H9 (cell line): ENCODE measurements around the gene EZH1. TPM values are rescaled to one million over a fixed set of nuclear protein-coding genes. Genes with fewer than 3 reads are reported as not detected.

Experiments
- DNase-seq: peaks from one replicate; pipeline ENCODE4 v3.0.0-alpha.2; 2017
- H2AFZ ChIP-seq: one replicate; pipeline ENCODE4 v1.6.1; 2013; ENCODE audit warnings: mild to moderate bottlenecking, low read length, control low read depth, moderate library complexity
- H2AK5ac ChIP-seq: 2 replicates; pipeline ENCODE4 v1.6.1; 2013; ENCODE audit warnings: low read length, control low read depth, mixed read lengths; ENCODE audit not compliant: insufficient read length
- H2BK120ac ChIP-seq: one replicate; pipeline ENCODE4 v1.6.1; 2013; ENCODE audit warnings: low read depth, mild to moderate bottlenecking, low read length, control low read depth, inconsistent platforms; ENCODE audit not compliant: poor library complexity, severe bottlenecking
- H2BK12ac ChIP-seq: 2 replicates; pipeline ENCODE4 v1.6.1; 2013; ENCODE audit warnings: low read length, control low read depth, mixed read lengths, low read depth; ENCODE audit not compliant: insufficient read length
- H2BK15ac ChIP-seq: 2 replicates; pipeline ENCODE4 v1.6.1; 2013; ENCODE audit warnings: low read depth, low read length, control low read depth
- H2BK20ac ChIP-seq: one replicate; pipeline ENCODE4 v1.6.1; 2013; ENCODE audit warnings: low read depth, mild to moderate bottlenecking, low read length, control low read depth, inconsistent platforms; ENCODE audit not compliant: poor library complexity, severe bottlenecking
- H2BK5ac ChIP-seq: 2 replicates; pipeline ENCODE4 v1.6.1; 2013; ENCODE audit warnings: low read length, control low read depth, mixed read lengths; ENCODE audit not compliant: insufficient read length
- H3K14ac ChIP-seq: 2 replicates; pipeline ENCODE4 v1.6.1; 2013; ENCODE audit warnings: low read length, control low read depth; ENCODE audit not compliant: insufficient read depth
- H3K18ac ChIP-seq: 2 replicates; pipeline ENCODE4 v1.6.1; 2013; ENCODE audit warnings: low read depth, mild to moderate bottlenecking, mixed read lengths, low read length, control low read depth; ENCODE audit not compliant: insufficient read length
- H3K23ac ChIP-seq: 2 replicates; pipeline ENCODE4 v1.6.1; 2013; ENCODE audit warnings: low read length, control low read depth, mixed read lengths, low read depth; ENCODE audit not compliant: insufficient read length
- H3K23me2 ChIP-seq: 2 replicates; pipeline ENCODE4 v1.6.1; 2013; ENCODE audit warnings: low read depth, mild to moderate bottlenecking, mixed read lengths, low read length, control low read depth; ENCODE audit not compliant: insufficient read length, poor library complexity, severe bottlenecking
- H3K27ac ChIP-seq: 2 replicates; pipeline ENCODE4 v1.5.1; 2013; ENCODE audit warnings: low read length, control low read depth, mixed read lengths, low read depth; ENCODE audit not compliant: insufficient read length
- H3K27me3 ChIP-seq: 2 replicates; pipeline ENCODE4 v1.6.1; 2013; ENCODE audit warnings: low read length, control low read depth, inconsistent platforms; ENCODE audit not compliant: insufficient read depth
- H3K4ac ChIP-seq: 2 replicates; pipeline ENCODE4 v1.6.1; 2013; ENCODE audit warnings: low read depth, mild to moderate bottlenecking, control low read depth, inconsistent platforms, low read length, moderate library complexity
- H3K4me1 ChIP-seq: 2 replicates; pipeline ENCODE4 v1.6.1; 2013; ENCODE audit warnings: low read length, control low read depth, inconsistent platforms; ENCODE audit not compliant: insufficient read depth
- H3K4me2 ChIP-seq: 2 replicates; pipeline ENCODE4 v1.6.1; 2013; ENCODE audit warnings: low read length, control low read depth, mixed read lengths; ENCODE audit not compliant: insufficient read length, insufficient read depth
- H3K56ac ChIP-seq: 2 replicates; pipeline ENCODE4 v1.6.1; 2013; ENCODE audit warnings: low read depth, mild to moderate bottlenecking, mixed read lengths, low read length, control low read depth; ENCODE audit not compliant: insufficient read length
- H3K79me1 ChIP-seq: 2 replicates; pipeline ENCODE4 v1.6.1; 2013; ENCODE audit warnings: low read depth, mild to moderate bottlenecking, moderate library complexity, low read length, control low read depth, inconsistent platforms; ENCODE audit not compliant: insufficient read depth, poor library complexity, severe bottlenecking
- H3K79me2 ChIP-seq: 2 replicates; pipeline ENCODE4 v1.6.1; 2013; ENCODE audit warnings: low read length, control low read depth, inconsistent platforms; ENCODE audit not compliant: insufficient read depth
- H3K9ac ChIP-seq: 2 replicates; pipeline ENCODE4 v1.6.1; 2013; ENCODE audit warnings: low read length, control low read depth, mixed read lengths; ENCODE audit not compliant: insufficient read length; ENCODE audit errors: extremely low read depth
- H3K9me3 ChIP-seq: one replicate; pipeline ENCODE4 v1.6.1; 2013; ENCODE audit warnings: low read depth, low read length, inconsistent platforms; ENCODE audit not compliant: control insufficient read depth
- H3T11ph ChIP-seq: one replicate; pipeline ENCODE4 v1.6.1; 2013; ENCODE audit warnings: mild to moderate bottlenecking, low read length, control low read depth, inconsistent platforms
- H4K20me1 ChIP-seq: one replicate; pipeline ENCODE4 v1.6.1; 2013; ENCODE audit not compliant: control insufficient read depth, insufficient read length, insufficient read depth
- H4K5ac ChIP-seq: 2 replicates; pipeline ENCODE4 v1.6.1; 2013; ENCODE audit warnings: low read depth, mild to moderate bottlenecking, mixed read lengths, low read length, control low read depth; ENCODE audit not compliant: insufficient read length
- H4K8ac ChIP-seq: replicated peaks from 2 replicates; pipeline ENCODE4 v1.6.1; 2013; ENCODE audit warnings: low read length, control low read depth, mixed read lengths, low read depth; ENCODE audit not compliant: insufficient read length
- H4K91ac ChIP-seq: 2 replicates; pipeline ENCODE4 v1.6.1; 2013; ENCODE audit warnings: low read depth, mild to moderate bottlenecking, moderate library complexity, mixed read lengths, low read length, control low read depth; ENCODE audit not compliant: insufficient read length
- H3K27ac Mint-ChIP-seq, 3 experiments: 2 replicates in 2 of 3; 3 replicates in 1 of 3; pipeline ENCODE4 v1.8.0; 2020 to 2021; ENCODE audit warnings: mixed read lengths in 3 of 3, mild to moderate bottlenecking in 1 of 3, moderate library complexity in 1 of 3
- H3K27me3 Mint-ChIP-seq: 2 replicates; pipeline ENCODE4 v1.8.0; 2021; ENCODE audit warnings: low read depth, mild to moderate bottlenecking, moderate library complexity, mixed read lengths
- H3K36me3 Mint-ChIP-seq, 3 experiments: 2 replicates in 2 of 3; 3 replicates in 1 of 3; pipeline ENCODE4 v1.8.0; 2020 to 2021; ENCODE audit warnings: low read depth in 3 of 3, mixed read lengths in 3 of 3; ENCODE audit not compliant: insufficient read depth in 1 of 3
- H3K4me1 Mint-ChIP-seq, 2 experiments: 2 replicates each; pipeline ENCODE4 v1.8.0; 2020; ENCODE audit warnings: mixed read lengths in 2 of 2
- H3K4me3 Mint-ChIP-seq, 2 experiments: 2 replicates in 1 of 2; 3 replicates in 1 of 2; pipeline ENCODE4 v1.8.0; 2020 to 2021; ENCODE audit warnings: mild to moderate bottlenecking in 2 of 2, mixed read lengths in 2 of 2, moderate library complexity in 1 of 2
- H3K9me3 Mint-ChIP-seq, 2 experiments: 2 replicates in 1 of 2; 3 replicates in 1 of 2; pipeline ENCODE4 v1.8.0; 2020; ENCODE audit warnings: mild to moderate bottlenecking in 2 of 2, mixed read lengths in 2 of 2, moderate library complexity in 1 of 2
- CTCF ChIP-seq: fragments of 200-600 bp; sonication (generic); conservative IDR thresholded peaks from 3 replicates; pipeline ENCODE4 v1.8.0; 2021; ENCODE audit warnings: antibody characterized with exemption, mild to moderate bottlenecking
- WGBS: extraction: QIAGEN DNeasy Blood & Tissue Kit; methylation state at CpG from one replicate; pipeline ENCODE4 v1.1.7; 2013; ENCODE audit warnings: missing lambda C conversion rate, low lambda C conversion rate, mixed read lengths; ENCODE audit not compliant: insufficient read length; ENCODE audit errors: extremely low coverage; 5-methylcytosine and 5-hydroxymethylcytosine counted together
- total RNA-seq: library from RNA; stranded (reverse); gene quantifications from 2 replicates; pipeline ENCODE4 v1.2.1, GENCODE V29; 2021

The EZH1 gene
- total RNA-seq, 1 experiment from 2014 or later: 17.9 TPM

- H3K4me1 ChIP-seq: no peaks in the 10 kb centered on the region
- Mint-ChIP-seq H3K36me3 (peaks cover 4 to 44% (median 41%) of the 10 kb centered on the region in 3 experiments), H3K4me3 (peak overlapping the region; percentile 60 to 80), H3K9me3 (no peaks in the 10 kb centered on the region), H3K27ac (peak overlapping the region in 1 of 3 experiments; percentile 28; a peak in 3 of 7 replicates), H3K4me1 (peaks cover 21 to 22% of the 10 kb centered on the region in 2 experiments), H3K27me3 (peaks cover 28% of the 10 kb centered on the region)
- H2AK5ac ChIP-seq: no peak overlapping the region
- no peak overlapping the region for H4K8ac ChIP-seq
- H3K79me1 ChIP-seq: no peaks in the 10 kb centered on the region
- H2BK5ac ChIP-seq: no peak overlapping the region
- peaks cover 10% of the 10 kb centered on the region; the same call in 1 of the 2 replicates for H3K27me3 ChIP-seq
- no peak overlapping the region for H2BK15ac ChIP-seq
- no peak overlapping the region for H3K23ac ChIP-seq
- H2BK20ac ChIP-seq: no peak overlapping the region
- no peaks in the 10 kb centered on the region for H3K79me2 ChIP-seq
- no peak overlapping the region for H4K5ac ChIP-seq
- H2BK12ac ChIP-seq: no peak overlapping the region
- no peak overlapping the region for H3K18ac ChIP-seq
- WGBS: no CpG with 5 or more reads among the region's 3 CpGs
- no peak overlapping the region for H3K56ac ChIP-seq
- H3K14ac ChIP-seq: no peak overlapping the region
- no peak for TF ChIP-seq CTCF
- no peak overlapping the region for H3K4ac ChIP-seq
- no peaks in the 10 kb centered on the region for H3K9me3 ChIP-seq
- peak overlapping the region; percentile 47 for H3K4me2 ChIP-seq
- H2AFZ ChIP-seq: no peak overlapping the region
- no peak overlapping the region for H3K9ac ChIP-seq
- no peak overlapping the region for H2BK120ac ChIP-seq
- no peak overlapping the region for H4K91ac ChIP-seq
- no peak overlapping the region for H3K27ac ChIP-seq
- H4K20me1 ChIP-seq: no peaks in the 10 kb centered on the region
- no peak for DNase-seq
- peaks cover 8% of the 10 kb centered on the region for H3K23me2 ChIP-seq
- no peak overlapping the region for H3T11ph ChIP-seq
Observed at GRCh38 chr17:42779304-42779935, 34.6 kb upstream of the EZH1 start.
